ENCODE data around the gene SERPINB6. TPM values are rescaled to one million over a fixed set of nuclear protein-coding genes. Genes with fewer than 3 reads are reported as not detected.

The SERPINB6 gene
- total RNA-seq, 4 donors from 2014 or later, result 76.6 to 95.7 (median 84.4) TPM

DNA sequence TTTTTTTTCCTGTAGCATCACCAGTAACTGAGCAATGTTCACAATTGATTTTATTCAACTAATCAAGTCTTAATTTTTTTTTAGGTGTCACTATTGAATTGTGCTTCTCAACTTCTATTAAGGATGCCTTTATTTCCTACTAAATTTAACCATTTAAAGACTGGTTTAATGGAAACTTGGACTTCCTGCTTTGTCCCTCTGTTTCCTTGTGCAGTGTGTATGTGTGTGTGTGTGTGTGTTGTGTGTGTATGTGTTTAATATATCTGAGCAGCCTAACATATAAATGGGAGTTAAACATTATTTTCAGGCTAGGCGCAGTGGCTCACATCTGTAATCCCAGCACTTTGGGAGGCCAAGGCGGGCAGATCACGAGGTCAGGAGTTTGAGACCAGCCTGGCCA is 1.8 kb downstream of the SERPINB6 start:
- 78 to 80% methylated on average over 3 of the region's 3 CpGs for WGBS, 2 donors
- no peaks in the 10 kb centered on the region for H3K9me3 ChIP-seq
- intact Hi-C loops (cut with DNase I), result no loop called here
- peaks cover 0 to 4% (median 0%) of the 10 kb centered on the region in 3 donors for H3K36me3 ChIP-seq
- peak overlapping the region in 3 of 4 donors; percentile 93 to 99 (median 98) for H3K27ac ChIP-seq
- peaks cover 0 to 59% (median 6%) of the 10 kb centered on the region in 3 donors for H3K4me1 ChIP-seq
- no peak for DNase-seq
- H3K27me3 ChIP-seq, result no peaks in the 10 kb centered on the region
- H3K4me3 ChIP-seq, result peak overlapping the region in 1 of 4 donors; percentile 94
- no peak for TF ChIP-seq POLR2A (IDR thresholded peaks at IDR 0.05)
- TF ChIP-seq, protein P1, sequence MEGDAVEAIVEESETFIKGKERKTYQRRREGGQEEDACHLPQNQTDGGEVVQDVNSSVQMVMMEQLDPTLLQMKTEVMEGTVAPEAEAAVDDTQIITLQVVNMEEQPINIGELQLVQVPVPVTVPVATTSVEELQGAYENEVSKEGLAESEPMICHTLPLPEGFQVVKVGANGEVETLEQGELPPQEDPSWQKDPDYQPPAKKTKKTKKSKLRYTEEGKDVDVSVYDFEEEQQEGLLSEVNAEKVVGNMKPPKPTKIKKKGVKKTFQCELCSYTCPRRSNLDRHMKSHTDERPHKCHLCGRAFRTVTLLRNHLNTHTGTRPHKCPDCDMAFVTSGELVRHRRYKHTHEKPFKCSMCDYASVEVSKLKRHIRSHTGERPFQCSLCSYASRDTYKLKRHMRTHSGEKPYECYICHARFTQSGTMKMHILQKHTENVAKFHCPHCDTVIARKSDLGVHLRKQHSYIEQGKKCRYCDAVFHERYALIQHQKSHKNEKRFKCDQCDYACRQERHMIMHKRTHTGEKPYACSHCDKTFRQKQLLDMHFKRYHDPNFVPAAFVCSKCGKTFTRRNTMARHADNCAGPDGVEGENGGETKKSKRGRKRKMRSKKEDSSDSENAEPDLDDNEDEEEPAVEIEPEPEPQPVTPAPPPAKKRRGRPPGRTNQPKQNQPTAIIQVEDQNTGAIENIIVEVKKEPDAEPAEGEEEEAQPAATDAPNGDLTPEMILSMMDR (IDR thresholded peaks at IDR 0.05), result no peak

DNA sequence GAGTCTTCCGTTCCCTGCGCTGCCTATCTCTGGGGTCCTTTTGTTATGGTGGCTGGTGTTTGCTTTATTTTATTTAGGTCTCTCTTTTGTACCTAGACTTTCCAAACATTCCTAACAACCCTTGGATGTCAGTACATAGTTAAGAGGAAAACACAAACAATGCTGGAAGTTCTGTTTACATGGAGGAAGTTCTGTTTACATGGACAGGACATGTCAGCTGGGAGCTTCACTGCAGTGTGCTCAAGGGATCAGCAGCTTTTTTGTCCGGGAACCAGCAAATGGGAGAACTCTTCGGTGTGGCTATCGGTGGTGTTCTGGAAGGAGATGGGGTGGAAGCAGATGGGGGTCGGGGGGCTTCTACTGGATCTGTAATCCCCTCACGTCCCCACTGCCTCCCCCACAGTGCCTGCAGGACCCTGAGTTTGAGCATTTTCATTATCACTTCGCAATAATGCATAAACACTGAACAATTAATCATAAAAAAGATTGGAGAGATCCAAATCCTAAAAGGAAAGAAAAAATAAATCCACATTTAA is 2.7 kb downstream of the SERPINB6 start:
- H3K36me3 ChIP-seq, result peaks cover 0 to 4% (median 0%) of the 10 kb centered on the region in 3 donors
- no peak overlapping the region for H3K4me3 ChIP-seq
- no peaks in the 10 kb centered on the region for H3K27me3 ChIP-seq
- peaks cover 0 to 60% (median 6%) of the 10 kb centered on the region in 3 donors for H3K4me1 ChIP-seq
- peak overlapping the region in 3 of 4 donors; percentile 50 to 98 (median 93) for H3K27ac ChIP-seq
- 76 to 79% methylated on average over 8 of the region's 8 CpGs for WGBS, 2 donors
- no peak for DNase-seq
- H3K9me3 ChIP-seq, result no peaks in the 10 kb centered on the region
- intact Hi-C loops (cut with DNase I), result no loop called here
- TF ChIP-seq, protein P1 (IDR thresholded peaks at IDR 0.05), result no peak
- no peak for TF ChIP-seq POLR2A (IDR thresholded peaks at IDR 0.05)

DNA sequence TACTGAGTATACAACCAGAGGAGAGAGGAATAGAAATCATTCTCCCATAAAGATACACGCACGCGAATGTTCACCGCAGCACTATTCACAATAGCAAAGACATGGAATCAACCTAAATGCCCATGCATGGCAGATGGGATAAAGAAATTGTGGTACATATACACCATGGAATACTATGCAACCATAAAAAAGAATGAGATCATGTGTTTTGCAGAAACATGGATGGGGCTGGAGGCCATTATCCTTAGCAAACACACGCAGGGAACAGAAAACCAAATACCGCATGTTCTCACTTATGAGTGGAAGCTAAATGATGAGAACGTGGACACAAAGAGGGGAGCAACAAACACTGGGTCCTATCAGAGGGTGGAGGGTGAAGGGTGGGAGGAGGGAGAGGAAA is 3.4 kb downstream of the SERPINB6 start:
- 95 to 98% methylated on average over 7 of the region's 7 CpGs for WGBS, 2 donors
- Histone ChIP-seq H3K27ac (peak overlapping the region in 1 of 4 donors; percentile 93), H3K27me3 (no peaks in the 10 kb centered on the region), H3K9me3 (no peaks in the 10 kb centered on the region), H3K36me3 (peaks cover 0 to 4% (median 0%) of the 10 kb centered on the region in 3 donors), H3K4me1 (peaks cover 0 to 67% (median 6%) of the 10 kb centered on the region in 3 donors), H3K4me3 (no peak overlapping the region)
- TF ChIP-seq POLR2A (IDR thresholded peaks at IDR 0.05), result no peak
- TF ChIP-seq, protein P1 (IDR thresholded peaks at IDR 0.05), result no peak
- DNase-seq, result no peak
- intact Hi-C loops (cut with DNase I), result no loop called here

DNA sequence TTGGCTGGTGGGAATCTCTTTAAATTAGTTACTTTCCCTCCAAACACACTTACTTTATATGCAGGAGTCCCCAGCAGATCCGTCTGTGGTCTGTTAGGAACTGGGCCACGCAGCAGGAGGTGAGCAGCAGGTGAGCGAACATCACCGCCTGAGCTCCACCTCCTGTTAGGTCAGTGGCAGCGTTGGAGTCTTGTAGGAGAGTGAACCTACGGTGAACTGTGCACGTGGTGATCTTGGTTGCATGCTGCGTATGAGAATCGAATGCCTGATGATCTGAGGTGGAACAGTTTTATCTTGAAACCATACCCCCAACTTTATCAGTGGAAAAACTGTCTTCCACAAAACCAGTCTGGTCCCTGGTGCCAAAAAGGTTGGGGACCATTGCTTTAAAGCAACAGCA is 5.0 kb downstream of the SERPINB6 start:
- 86 to 88% methylated on average over 4 to 9 of the region's 9 CpGs for WGBS, 2 donors
- H3K9me3 ChIP-seq, result no peaks in the 10 kb centered on the region
- H3K27ac ChIP-seq, result peak overlapping the region in 1 of 4 donors; percentile 17
- H3K36me3 ChIP-seq, result peaks cover 0 to 4% (median 0%) of the 10 kb centered on the region in 3 donors
- H3K27me3 ChIP-seq, result no peaks in the 10 kb centered on the region
- no peak for TF ChIP-seq POLR2A (IDR thresholded peaks at IDR 0.05)
- TF ChIP-seq, protein P1 (IDR thresholded peaks at IDR 0.05), result no peak
- intact Hi-C loops (cut with DNase I), result no loop called here
- H3K4me1 ChIP-seq, result peaks cover 7 to 74% (median 12%) of the 10 kb centered on the region in 3 donors
- H3K4me3 ChIP-seq, result no peak overlapping the region
- DNase-seq, result no peak

DNA sequence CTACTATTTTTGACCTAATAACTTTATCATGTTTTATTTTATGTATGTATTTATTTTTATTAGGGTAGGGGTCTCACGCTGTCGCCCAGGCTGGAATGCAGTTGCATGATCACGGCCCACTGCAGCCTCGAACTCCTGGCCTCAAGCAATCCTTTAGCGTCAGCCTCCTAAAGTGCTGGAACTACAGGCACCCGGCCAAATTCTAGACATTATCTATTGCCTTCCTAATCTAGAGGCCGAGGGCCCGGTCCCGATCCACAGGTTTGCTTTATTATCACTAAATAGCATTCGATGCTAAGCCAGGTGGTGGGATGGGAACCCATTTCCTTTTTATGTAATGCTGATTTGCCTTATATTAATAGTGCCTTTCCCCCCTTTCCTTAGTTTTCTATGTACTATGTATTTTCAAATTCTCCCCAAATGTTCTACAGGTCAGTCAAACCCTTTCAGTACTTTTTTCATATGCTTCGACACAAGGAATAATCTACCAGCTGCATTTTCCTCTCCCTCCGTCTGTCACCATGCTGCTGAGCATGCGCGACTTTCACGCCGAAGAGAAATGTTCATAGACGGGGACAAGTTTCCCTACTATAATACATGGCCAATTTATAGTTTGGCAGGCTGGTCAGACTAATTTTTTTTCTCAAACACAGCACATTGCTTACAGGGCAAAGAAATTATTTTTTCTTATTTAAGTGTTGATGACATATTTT is 6.4 kb downstream of the SERPINB6 start:
- intact Hi-C loops (cut with DNase I), result no loop called here
- Histone ChIP-seq H3K36me3 (peaks cover 0 to 4% (median 0%) of the 10 kb centered on the region in 3 donors), H3K4me3 (no peak overlapping the region), H3K27me3 (no peaks in the 10 kb centered on the region), H3K4me1 (peaks cover 18 to 78% (median 24%) of the 10 kb centered on the region in 3 donors), H3K9me3 (no peaks in the 10 kb centered on the region), H3K27ac (no peak overlapping the region)
- no peak for DNase-seq
- TF ChIP-seq, protein P1 (IDR thresholded peaks at IDR 0.05), result no peak
- no peak for TF ChIP-seq POLR2A (IDR thresholded peaks at IDR 0.05)
- 89 to 90% methylated on average over 17 of the region's 17 CpGs for WGBS, 2 donors

Data from esophagus squamous epithelium (tissue), 5 donors.